ENCODE data around the gene MAPKAP1. TPM values are rescaled to one million over a fixed set of nuclear protein-coding genes. Genes with fewer than 3 reads are reported as not detected.

Gene MAPKAP1
- total and polyA plus RNA-seq, 2 of the 13 experiments (the other 11 are each of a cell fraction or from before 2014, with no cell fraction given), result 45.0 to 64.3 TPM

- Histone ChIP-seq H3K79me2 (ENCODE audit: insufficient read depth, low read length) (no peaks in the 10 kb centered on the region), H3K27me3 (ENCODE audit: control insufficient read depth in 1 of 2, insufficient read depth in 2 of 2, low read length in 2 of 2) (no peaks in the 10 kb centered on the region; a peak in 1 of 5 replicates), H2AFZ (ENCODE audit: low read length) (no peak overlapping the region), H3K4me3 (replicated peaks in 1 of 3; ENCODE audit: insufficient read depth in 1 of 3, low read depth in 2 of 3, low read length in 3 of 3) (no peak overlapping the region; a peak in 1 of 6 replicates), H4K20me1 (ENCODE audit: insufficient read depth, low read length) (no peaks in the 10 kb centered on the region), H3K27ac (ENCODE audit: extremely low read length, insufficient read depth, low read length) (peak overlapping the region; percentile 5), H3K36me3 (replicated peaks in 1 of 2; ENCODE audit: control insufficient read depth in 1 of 2, insufficient read depth in 2 of 2, low read length in 2 of 2) (no peaks in the 10 kb centered on the region), H3K4me2 (ENCODE audit: low read depth, low read length) (peak overlapping the region; percentile 65), H3K9me3 (ENCODE audit: low read length) (no peaks in the 10 kb centered on the region), H3K4me1 (ENCODE audit: insufficient read depth, low read length) (peaks cover 26% of the 10 kb centered on the region), H3K9ac (ENCODE audit: insufficient read depth, low read depth, low read length) (no peak overlapping the region)
- no TSS peak for BruUV-seq (replicated peaks)
- CTCF ChIA-PET (ENCODE audit: low intra/inter-chr PET ratio, low total read pairs), result no interaction called here
- intact Hi-C loops (cut with micrococcal nuclease; ENCODE audit: unreplicated experiment), result no loop called here
- ATAC-seq (peak; percentile 76), DNase-seq (ENCODE audit: low spot score) (no peak), FAIRE-seq (peak; percentile 8)
- in situ Hi-C loops (cut with HindIII; ENCODE audit: extremely low pct_ligation_motif_present, low pct_unique_long_range_greater_than_20kb), result no loop called here
- WGBS (ENCODE audit: low lambda C conversion rate), result 2% methylated on average over 6 of the region's 6 CpGs
- POLR2A ChIA-PET, result no interaction called here
- peak; percentile 69; the same call in 1 of the 2 replicates for TF ChIP-seq ARNTL (CRISPR knock-in tag; IDR thresholded peaks at IDR 0.05)
- TF ChIP-seq, protein P1, sequence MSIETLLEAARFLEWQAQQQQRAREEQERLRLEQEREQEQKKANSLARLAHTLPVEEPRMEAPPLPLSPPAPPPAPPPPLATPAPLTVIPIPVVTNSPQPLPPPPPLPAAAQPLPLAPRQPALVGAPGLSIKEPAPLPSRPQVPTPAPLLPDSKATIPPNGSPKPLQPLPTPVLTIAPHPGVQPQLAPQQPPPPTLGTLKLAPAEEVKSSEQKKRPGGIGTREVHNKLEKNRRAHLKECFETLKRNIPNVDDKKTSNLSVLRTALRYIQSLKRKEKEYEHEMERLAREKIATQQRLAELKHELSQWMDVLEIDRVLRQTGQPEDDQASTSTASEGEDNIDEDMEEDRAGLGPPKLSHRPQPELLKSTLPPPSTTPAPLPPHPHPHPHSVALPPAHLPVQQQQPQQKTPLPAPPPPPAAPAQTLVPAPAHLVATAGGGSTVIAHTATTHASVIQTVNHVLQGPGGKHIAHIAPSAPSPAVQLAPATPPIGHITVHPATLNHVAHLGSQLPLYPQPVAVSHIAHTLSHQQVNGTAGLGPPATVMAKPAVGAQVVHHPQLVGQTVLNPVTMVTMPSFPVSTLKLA (IDR thresholded peaks at IDR 0.05), result peak; percentile 43
- TF ChIP-seq MLX (CRISPR knock-in tag; IDR thresholded peaks at IDR 0.05), result 0 out of 2 replicates have a peak, but pooled peaks have one; percentile 16
- TF ChIP-seq SP5 (CRISPR knock-in tag; IDR thresholded peaks at IDR 0.05; ENCODE audit: borderline replicate concordance, low read depth), result 0 out of 2 replicates have a peak, but pooled peaks have one; percentile 21
- 0 out of 2 replicates have a peak, but pooled peaks have one; percentile 31 for TF ChIP-seq MXD4 (CRISPR knock-in tag; IDR thresholded peaks at IDR 0.05)
- peak; percentile 55; the same call in 1 of the 2 replicates for TF ChIP-seq MYC (CRISPR knock-in tag; IDR thresholded peaks at IDR 0.05; ENCODE audit: borderline replicate concordance)
- TF ChIP-seq KMT2A (CRISPR knock-in tag; IDR thresholded peaks at IDR 0.05), result no peak
- 0 out of 2 replicates have a peak, but pooled peaks have one; percentile 17 for TF ChIP-seq ZNF230 (CRISPR knock-in tag; IDR thresholded peaks at IDR 0.05)
- TF ChIP-seq, protein P2, sequence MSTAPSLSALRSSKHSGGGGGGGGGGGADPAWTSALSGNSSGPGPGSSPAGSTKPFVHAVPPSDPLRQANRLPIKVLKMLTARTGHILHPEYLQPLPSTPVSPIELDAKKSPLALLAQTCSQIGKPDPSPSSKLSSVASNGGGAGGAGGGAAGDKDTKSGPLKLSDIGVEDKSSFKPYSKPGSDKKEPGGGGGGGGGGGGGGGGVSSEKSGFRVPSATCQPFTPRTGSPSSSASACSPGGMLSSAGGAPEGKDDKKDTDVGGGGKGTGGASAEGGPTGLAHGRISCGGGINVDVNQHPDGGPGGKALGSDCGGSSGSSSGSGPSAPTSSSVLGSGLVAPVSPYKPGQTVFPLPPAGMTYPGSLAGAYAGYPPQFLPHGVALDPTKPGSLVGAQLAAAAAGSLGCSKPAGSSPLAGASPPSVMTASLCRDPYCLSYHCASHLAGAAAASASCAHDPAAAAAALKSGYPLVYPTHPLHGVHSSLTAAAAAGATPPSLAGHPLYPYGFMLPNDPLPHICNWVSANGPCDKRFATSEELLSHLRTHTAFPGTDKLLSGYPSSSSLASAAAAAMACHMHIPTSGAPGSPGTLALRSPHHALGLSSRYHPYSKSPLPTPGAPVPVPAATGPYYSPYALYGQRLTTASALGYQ (CRISPR knock-in tag; IDR thresholded peaks at IDR 0.05), result no peak
- TF ChIP-seq, protein P3, sequence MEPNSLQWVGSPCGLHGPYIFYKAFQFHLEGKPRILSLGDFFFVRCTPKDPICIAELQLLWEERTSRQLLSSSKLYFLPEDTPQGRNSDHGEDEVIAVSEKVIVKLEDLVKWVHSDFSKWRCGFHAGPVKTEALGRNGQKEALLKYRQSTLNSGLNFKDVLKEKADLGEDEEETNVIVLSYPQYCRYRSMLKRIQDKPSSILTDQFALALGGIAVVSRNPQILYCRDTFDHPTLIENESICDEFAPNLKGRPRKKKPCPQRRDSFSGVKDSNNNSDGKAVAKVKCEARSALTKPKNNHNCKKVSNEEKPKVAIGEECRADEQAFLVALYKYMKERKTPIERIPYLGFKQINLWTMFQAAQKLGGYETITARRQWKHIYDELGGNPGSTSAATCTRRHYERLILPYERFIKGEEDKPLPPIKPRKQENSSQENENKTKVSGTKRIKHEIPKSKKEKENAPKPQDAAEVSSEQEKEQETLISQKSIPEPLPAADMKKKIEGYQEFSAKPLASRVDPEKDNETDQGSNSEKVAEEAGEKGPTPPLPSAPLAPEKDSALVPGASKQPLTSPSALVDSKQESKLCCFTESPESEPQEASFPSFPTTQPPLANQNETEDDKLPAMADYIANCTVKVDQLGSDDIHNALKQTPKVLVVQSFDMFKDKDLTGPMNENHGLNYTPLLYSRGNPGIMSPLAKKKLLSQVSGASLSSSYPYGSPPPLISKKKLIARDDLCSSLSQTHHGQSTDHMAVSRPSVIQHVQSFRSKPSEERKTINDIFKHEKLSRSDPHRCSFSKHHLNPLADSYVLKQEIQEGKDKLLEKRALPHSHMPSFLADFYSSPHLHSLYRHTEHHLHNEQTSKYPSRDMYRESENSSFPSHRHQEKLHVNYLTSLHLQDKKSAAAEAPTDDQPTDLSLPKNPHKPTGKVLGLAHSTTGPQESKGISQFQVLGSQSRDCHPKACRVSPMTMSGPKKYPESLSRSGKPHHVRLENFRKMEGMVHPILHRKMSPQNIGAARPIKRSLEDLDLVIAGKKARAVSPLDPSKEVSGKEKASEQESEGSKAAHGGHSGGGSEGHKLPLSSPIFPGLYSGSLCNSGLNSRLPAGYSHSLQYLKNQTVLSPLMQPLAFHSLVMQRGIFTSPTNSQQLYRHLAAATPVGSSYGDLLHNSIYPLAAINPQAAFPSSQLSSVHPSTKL (CRISPR knock-in tag; IDR thresholded peaks at IDR 0.05), result peak; percentile 23; the same call in 1 of the 2 replicates
- 0 out of 2 replicates have a peak, but pooled peaks have one; percentile 14 for TF ChIP-seq ZMYM4 (CRISPR knock-in tag; IDR thresholded peaks at IDR 0.05)
- TF ChIP-seq HNF4A (CRISPR knock-in tag; IDR thresholded peaks at IDR 0.05), result peak; percentile 70
- TF ChIP-seq ZNF441 (CRISPR knock-in tag; IDR thresholded peaks at IDR 0.05; ENCODE audit: borderline replicate concordance), result peak; percentile 77; the same call in 1 of the 2 replicates
- 0 out of 2 replicates have a peak, but pooled peaks have one; percentile 73 for TF ChIP-seq ZKSCAN5 (CRISPR knock-in tag; IDR thresholded peaks at IDR 0.05)
- TF ChIP-seq, protein P4, sequence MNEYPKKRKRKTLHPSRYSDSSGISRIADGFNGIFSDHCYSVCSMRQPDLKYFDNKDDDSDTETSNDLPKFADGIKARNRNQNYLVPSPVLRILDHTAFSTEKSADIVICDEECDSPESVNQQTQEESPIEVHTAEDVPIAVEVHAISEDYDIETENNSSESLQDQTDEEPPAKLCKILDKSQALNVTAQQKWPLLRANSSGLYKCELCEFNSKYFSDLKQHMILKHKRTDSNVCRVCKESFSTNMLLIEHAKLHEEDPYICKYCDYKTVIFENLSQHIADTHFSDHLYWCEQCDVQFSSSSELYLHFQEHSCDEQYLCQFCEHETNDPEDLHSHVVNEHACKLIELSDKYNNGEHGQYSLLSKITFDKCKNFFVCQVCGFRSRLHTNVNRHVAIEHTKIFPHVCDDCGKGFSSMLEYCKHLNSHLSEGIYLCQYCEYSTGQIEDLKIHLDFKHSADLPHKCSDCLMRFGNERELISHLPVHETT (CRISPR knock-in tag; conservative IDR thresholded peaks at IDR 0.05), result no peak
- TF ChIP-seq KLF9 (CRISPR knock-in tag; IDR thresholded peaks at IDR 0.05; ENCODE audit: low read depth), result no peak
Observed at GRCh38 chr9:125388978-125389377, 318.0 kb downstream of the MAPKAP1 start.

All from HepG2 (cell line).